Activated T-cell treated with anti-CD3 and anti-CD28 coated beads, Interleukin-2, amount 50 U/mL, for 4 hours (primary cell): Measurements from ENCODE around the gene NDUFAF4. TPM values are rescaled to one million over a fixed set of nuclear protein-coding genes. Genes with fewer than 3 reads are reported as not detected.
"Not testable (repeated sequence)": the region's sequence is repeated elsewhere in the genome, so short reads cannot be mapped to it uniquely, and the experiment has no call there.

Experiments used
- ATAC-seq, 2 donors: fragments of 200-7000 bp; cut with Tn5 transposase; one replicate each; pipeline ENCODE4 v1.10.0; 2021
- DNase-seq: peaks from one replicate; pipeline ENCODE4 v3.0.0-alpha.2; 2020
- H3K27me3 Mint-ChIP-seq: one replicate; pipeline ENCODE4 v1.8.0; 2021; ENCODE audit warnings: low read depth, mixed read lengths
- H3K36me3 Mint-ChIP-seq: one replicate; pipeline ENCODE4 v1.8.0; 2022; ENCODE audit warnings: mixed read lengths; ENCODE audit not compliant: insufficient read depth
- H3K4me1 Mint-ChIP-seq: one replicate; pipeline ENCODE4 v1.8.0; 2021; ENCODE audit warnings: low read depth, mixed read lengths
- H3K4me3 Mint-ChIP-seq: one replicate; pipeline ENCODE4 v1.8.0; 2021; ENCODE audit warnings: mild to moderate bottlenecking, moderate library complexity, mixed read lengths
- H3K9me3 Mint-ChIP-seq: one replicate; pipeline ENCODE4 v1.8.0; 2021; ENCODE audit warnings: mixed read lengths
- total RNA-seq, 3 donors: library from RNA; stranded (reverse); gene quantifications; one replicate each; pipeline ENCODE4 v1.2.1, GENCODE V29; 2021

NDUFAF4 gene
- total RNA-seq, 3 donors from 2014 or later, result 110 to 130 (median 115) TPM

GRCh38 chr6:96917098-96917497, 19.4 kb upstream of the NDUFAF4 start:
- Mint-ChIP-seq H3K36me3 (no peaks in the 10 kb centered on the region), H3K9me3 (no peaks in the 10 kb centered on the region), H3K4me3 (no peak overlapping the region), H3K4me1 (peaks cover 5% of the 10 kb centered on the region), H3K27me3 (peaks cover 12% of the 10 kb centered on the region)
- no peak for DNase-seq
- no peak for ATAC-seq

DNA sequence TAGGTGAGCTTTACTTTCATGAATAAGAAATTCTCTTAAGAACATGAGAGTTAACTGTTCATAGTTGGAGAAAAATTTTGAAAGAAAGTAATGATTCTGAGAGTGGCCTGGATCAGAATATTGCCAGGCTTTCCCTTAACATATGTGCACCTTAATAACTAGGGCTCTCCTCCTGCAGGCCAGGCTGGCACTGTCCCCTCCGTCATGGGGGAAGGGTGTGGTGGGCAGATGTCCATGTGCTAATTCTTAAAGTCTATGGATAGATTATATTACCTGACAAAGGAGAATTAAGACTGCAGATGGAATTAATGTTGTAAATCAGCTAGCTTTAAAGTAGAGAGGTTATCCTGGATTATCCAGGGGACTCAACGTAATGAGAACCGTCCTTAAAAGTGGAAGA, 15.9 kb upstream of the NDUFAF4 start:
- no peaks in the 10 kb centered on the region for H3K36me3 Mint-ChIP-seq
- H3K27me3 Mint-ChIP-seq, result peaks cover 27% of the 10 kb centered on the region
- H3K4me3 Mint-ChIP-seq, result no peak overlapping the region
- H3K9me3 Mint-ChIP-seq, result no peaks in the 10 kb centered on the region
- H3K4me1 Mint-ChIP-seq, result no peaks in the 10 kb centered on the region
- DNase-seq (no peak), ATAC-seq (no peak)

GRCh38 chr6:96911751-96912150, 14.1 kb upstream of the NDUFAF4 start:
- no peak for DNase-seq
- H3K4me1 Mint-ChIP-seq, result peaks cover 9% of the 10 kb centered on the region
- H3K27me3 Mint-ChIP-seq, result peaks cover 28% of the 10 kb centered on the region
- H3K4me3 Mint-ChIP-seq, result no peak overlapping the region
- H3K36me3 Mint-ChIP-seq, result no peaks in the 10 kb centered on the region
- no peaks in the 10 kb centered on the region for H3K9me3 Mint-ChIP-seq
- no peak for ATAC-seq

GRCh38 chr6:96911171-96911570, 13.5 kb upstream of the NDUFAF4 start:
- Mint-ChIP-seq H3K4me3 (no peak overlapping the region), H3K36me3 (no peaks in the 10 kb centered on the region), H3K4me1 (peaks cover 9% of the 10 kb centered on the region), H3K27me3 (peaks cover 28% of the 10 kb centered on the region), H3K9me3 (no peaks in the 10 kb centered on the region)
- no peak for DNase-seq
- ATAC-seq, result no peak

GRCh38 chr6:96909811-96910210, 12.1 kb upstream of the NDUFAF4 start:
- peaks cover 28% of the 10 kb centered on the region for H3K27me3 Mint-ChIP-seq
- no peak for ATAC-seq
- no peak overlapping the region for H3K4me3 Mint-ChIP-seq
- no peaks in the 10 kb centered on the region for H3K9me3 Mint-ChIP-seq
- no peak for DNase-seq
- peaks cover 9% of the 10 kb centered on the region for H3K4me1 Mint-ChIP-seq
- H3K36me3 Mint-ChIP-seq, result no peaks in the 10 kb centered on the region

GRCh38 chr6:96907498-96907897, 9.8 kb upstream of the NDUFAF4 start:
- Mint-ChIP-seq H3K27me3 (peaks cover 26% of the 10 kb centered on the region), H3K4me1 (peaks cover 9% of the 10 kb centered on the region), H3K9me3 (no peaks in the 10 kb centered on the region), H3K4me3 (no peak overlapping the region), H3K36me3 (no peaks in the 10 kb centered on the region)
- no peak for DNase-seq
- peak; percentile 98 to 99 for ATAC-seq

DNA sequence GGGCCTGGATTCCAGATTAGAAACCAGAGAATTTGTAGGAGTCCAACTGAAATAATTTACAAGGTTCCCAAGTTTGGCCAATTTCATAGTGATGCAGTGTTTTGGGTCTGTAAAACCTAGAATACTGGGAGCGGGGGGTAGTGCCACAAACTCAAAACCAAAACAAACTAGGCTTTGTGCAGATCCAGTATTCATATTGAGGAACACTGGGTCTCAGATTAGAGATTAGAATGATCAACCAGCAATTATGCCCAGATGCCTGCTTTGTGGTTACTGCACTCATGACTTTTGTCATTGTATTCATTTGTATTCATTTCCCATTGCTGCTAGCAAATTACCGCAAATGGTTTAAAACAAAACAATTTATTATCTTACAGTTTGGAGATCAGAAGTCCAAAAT, 3.2 kb upstream of the NDUFAF4 start:
- peaks cover 17% of the 10 kb centered on the region for H3K27me3 Mint-ChIP-seq
- ATAC-seq (no peak), DNase-seq (no peak)
- H3K36me3 Mint-ChIP-seq, result peaks cover 8% of the 10 kb centered on the region
- H3K4me1 Mint-ChIP-seq, result peaks cover 23% of the 10 kb centered on the region
- no peaks in the 10 kb centered on the region for H3K9me3 Mint-ChIP-seq
- H3K4me3 Mint-ChIP-seq, result no peak overlapping the region

GRCh38 chr6:96899451-96899998, 1.8 kb upstream of the NDUFAF4 start:
- no peak for DNase-seq
- peaks cover 34% of the 10 kb centered on the region for H3K4me1 Mint-ChIP-seq
- peaks cover 16% of the 10 kb centered on the region for H3K27me3 Mint-ChIP-seq
- no peak for ATAC-seq
- peaks cover 9% of the 10 kb centered on the region for H3K36me3 Mint-ChIP-seq
- H3K9me3 Mint-ChIP-seq, result no peaks in the 10 kb centered on the region
- peak overlapping the region; percentile 11 for H3K4me3 Mint-ChIP-seq

GRCh38 chr6:96899019-96899418, 1.3 kb upstream of the NDUFAF4 start:
- Mint-ChIP-seq H3K4me3 (peak overlapping the region; percentile 97), H3K27me3 (peaks cover 16% of the 10 kb centered on the region), H3K36me3 (peaks cover 12% of the 10 kb centered on the region), H3K9me3 (no peaks in the 10 kb centered on the region), H3K4me1 (peaks cover 36% of the 10 kb centered on the region)
- ATAC-seq (no peak), DNase-seq (no peak)

DNA sequence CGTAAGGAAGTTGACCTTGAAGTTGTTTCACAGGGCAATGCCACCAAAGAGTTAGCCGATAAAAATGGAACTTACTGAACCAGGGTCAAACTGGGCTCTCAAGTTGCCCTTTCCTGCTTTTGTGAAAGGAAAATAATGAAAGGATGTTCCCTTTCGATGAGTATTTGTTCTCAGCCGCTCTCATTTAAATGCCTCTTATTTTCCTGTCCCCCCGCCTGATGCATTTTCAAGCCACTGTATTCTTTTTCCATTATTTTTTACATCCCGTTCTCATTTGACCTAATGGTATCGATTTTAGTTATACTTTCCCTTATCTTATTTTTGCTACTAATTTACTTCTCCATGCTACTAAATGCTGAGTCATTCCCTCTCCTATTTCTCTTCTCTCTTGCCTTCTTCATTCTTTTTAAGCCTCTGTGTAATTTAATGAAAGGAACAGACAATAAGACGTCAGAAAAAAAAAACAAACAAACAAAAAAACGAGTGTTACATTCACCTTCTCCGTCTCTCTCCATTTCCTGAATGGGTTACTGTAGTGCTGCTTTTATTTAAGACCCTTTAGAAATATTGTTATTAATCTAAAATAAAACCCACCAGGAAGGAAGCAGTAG, 655 bp upstream of the NDUFAF4 start:
- ATAC-seq, result no peak
- H3K4me3 Mint-ChIP-seq, result peak overlapping the region; percentile 97
- H3K4me1 Mint-ChIP-seq, result peaks cover 36% of the 10 kb centered on the region
- no peaks in the 10 kb centered on the region for H3K9me3 Mint-ChIP-seq
- no peak for DNase-seq
- peaks cover 14% of the 10 kb centered on the region for H3K27me3 Mint-ChIP-seq
- peaks cover 14% of the 10 kb centered on the region for H3K36me3 Mint-ChIP-seq

DNA sequence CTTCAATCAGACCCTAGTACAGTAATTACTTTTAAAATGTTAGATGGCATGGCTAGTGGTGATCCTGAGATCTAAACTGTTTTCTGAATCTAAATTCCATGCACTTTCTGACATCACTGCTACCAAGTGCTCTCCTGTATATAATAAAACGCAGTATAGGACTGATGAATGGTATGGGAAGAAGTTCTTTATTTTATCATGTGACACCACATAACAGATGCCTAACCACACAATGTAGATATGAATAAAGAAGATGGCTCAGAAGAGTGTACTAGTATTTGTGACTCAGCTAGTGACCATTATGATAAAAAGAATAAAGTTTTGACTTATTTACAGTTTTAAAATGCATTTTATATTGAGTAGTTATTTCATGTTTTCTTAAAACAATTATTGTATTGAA, 8.5 kb downstream of the NDUFAF4 start:
- Mint-ChIP-seq H3K27me3 (no peaks in the 10 kb centered on the region), H3K4me3 (no peak overlapping the region), H3K9me3 (no peaks in the 10 kb centered on the region), H3K36me3 (peaks cover 15% of the 10 kb centered on the region), H3K4me1 (peaks cover 8% of the 10 kb centered on the region)
- ATAC-seq (no peak), DNase-seq (no peak)

- Mint-ChIP-seq H3K9me3 (no peaks in the 10 kb centered on the region), H3K27me3 (no peaks in the 10 kb centered on the region), H3K4me3 (no peak overlapping the region), H3K4me1 (peaks cover 7% of the 10 kb centered on the region), H3K36me3 (peaks cover 12% of the 10 kb centered on the region)
- DNase-seq (no peak), ATAC-seq (no peak)
Observed at GRCh38 chr6:96888745-96889144, 8.9 kb downstream of the NDUFAF4 start.

DNA sequence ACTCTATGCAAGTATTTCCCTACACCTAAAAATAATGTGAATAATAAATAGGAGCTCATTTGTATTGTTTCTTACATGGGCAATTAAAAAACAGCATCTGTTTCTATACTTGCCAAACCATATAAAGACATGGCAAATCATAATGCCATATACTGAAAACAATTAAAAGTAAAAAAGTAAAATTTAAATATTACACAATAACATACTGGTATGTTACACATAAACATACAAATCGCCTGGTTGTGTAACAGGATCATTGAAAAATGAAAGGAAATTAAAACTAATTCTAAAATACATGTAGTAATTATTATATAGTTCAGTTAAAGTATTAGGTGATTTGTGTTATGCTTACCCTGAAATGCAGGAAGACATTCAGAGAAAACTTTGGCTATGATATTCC, 11.2 kb downstream of the NDUFAF4 start:
- Mint-ChIP-seq H3K4me1 (peaks cover 7% of the 10 kb centered on the region), H3K36me3 (peaks cover 10% of the 10 kb centered on the region), H3K27me3 (no peaks in the 10 kb centered on the region), H3K4me3 (no peak overlapping the region), H3K9me3 (no peaks in the 10 kb centered on the region)
- ATAC-seq, result no peak
- no peak for DNase-seq

- not testable (repeated sequence) for H3K4me1 Mint-ChIP-seq, H3K4me3 Mint-ChIP-seq, H3K27me3 Mint-ChIP-seq, H3K36me3 Mint-ChIP-seq, H3K9me3 Mint-ChIP-seq, DNase-seq
- peak in 1 of 2 donors; percentile 30 for ATAC-seq
Observed at GRCh38 chr6:96885187-96885631, 12.5 kb downstream of the NDUFAF4 start.

DNA sequence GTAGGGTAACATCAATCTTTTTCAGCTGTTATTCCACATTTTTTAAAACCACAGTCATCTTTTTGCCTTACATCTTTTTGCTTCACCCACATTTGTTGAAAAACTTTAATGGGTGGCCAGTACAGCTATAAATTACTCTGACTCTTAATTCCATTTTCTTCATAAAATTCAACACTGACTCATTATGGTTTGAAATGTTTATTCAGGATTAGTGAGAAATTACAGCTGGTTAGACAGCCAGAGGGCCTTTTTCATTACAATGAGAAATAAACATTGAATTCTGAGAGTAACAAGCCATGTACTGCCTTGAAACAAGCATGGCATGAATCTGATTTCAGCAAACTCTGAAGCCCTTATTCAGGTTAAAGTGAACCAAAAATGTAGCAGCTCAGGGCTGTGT, 19.5 kb downstream of the NDUFAF4 start:
- Mint-ChIP-seq H3K27me3 (peaks cover 2% of the 10 kb centered on the region), H3K36me3 (no peaks in the 10 kb centered on the region), H3K4me3 (no peak overlapping the region), H3K4me1 (no peaks in the 10 kb centered on the region), H3K9me3 (no peaks in the 10 kb centered on the region)
- DNase-seq (no peak), ATAC-seq (no peak)
